Karpas-422 (cell line): Measurements from ENCODE around the gene SLC7A4. TPM values are rescaled to one million over a fixed set of nuclear protein-coding genes. Genes with fewer than 3 reads are reported as not detected.

Source experiments
- small RNA-seq: library from RNA; depleted of rRNA; stranded (forward); fragments of <200 nt; gene quantifications from one replicate; pipeline ENCODE3, GENCODE V24; 2014
- total RNA-seq: library from RNA; depleted of rRNA; stranded (reverse); fragments of >200 nt; shearing (Covaris generic); gene quantifications from 2 replicates; pipeline ENCODE4 v1.2.3, GENCODE V29; 2014; ENCODE audit warnings: low replicate concordance; rRNA removed

The SLC7A4 gene
- total RNA-seq, 1 experiment from 2014 or later = not detected

Small RNAs within 50 kb of the gene (small RNA-seq; reads per million reads assigned to genes)
- not detected for gene MIR649

Other genes starting within 250 kb of the SLC7A4 start
- 66.1 and 80.7 TPM in 2 replicates for gene PI4KA, start 173.8 kb downstream of the SLC7A4 start, total RNA-seq
- gene SNAP29, start 173.6 kb downstream of the SLC7A4 start, total RNA-seq = 10.1 and 17.4 TPM in 2 replicates
- 42.0 and 58.4 TPM in 2 replicates for gene CRKL, start 115.2 kb downstream of the SLC7A4 start, total RNA-seq
- gene AIFM3, start 65.3 kb downstream of the SLC7A4 start, total RNA-seq = 0.40 TPM in 1 of 2 replicates, not detected in the other
- 22.4 and 48.8 TPM in 2 replicates for gene LZTR1, start 50.3 kb downstream of the SLC7A4 start, total RNA-seq
- gene THAP7, start 30.4 kb downstream of the SLC7A4 start, total RNA-seq = 33.7 and 43.9 TPM in 2 replicates
- gene P2RX6, start 17.4 kb downstream of the SLC7A4 start, total RNA-seq = 1.6 and 2.0 TPM in 2 replicates
- not detected in 2 replicates for gene LRRC74B, start 13.4 kb upstream of the SLC7A4 start, total RNA-seq